GM23248 (cell line): ENCODE results near the gene FKBP1A. TPM values are rescaled to one million over a fixed set of nuclear protein-coding genes. Genes with fewer than 3 reads are reported as not detected.

Experiments used
- DNase-seq: peaks from one replicate; pipeline ENCODE4 v3.0.0-alpha.2; 2015
- H2AFZ ChIP-seq: fragments of 200-600 bp; sonication (generic); 2 replicates; pipeline ENCODE4 v1.6.1; 2016; ENCODE audit warnings: antibody characterized with exemption
- H3F3A ChIP-seq: fragments of 200-600 bp; sonication (generic); 2 replicates; pipeline ENCODE4 v1.6.1; 2016; ENCODE audit warnings: mild to moderate bottlenecking, antibody characterized with exemption, mixed run types; ENCODE audit not compliant: insufficient read depth
- H3K27ac ChIP-seq: fragments of 200-600 bp; sonication (generic); 2 replicates; pipeline ENCODE4 v1.5.1; 2016; ENCODE audit warnings: mild to moderate bottlenecking
- H3K27me3 ChIP-seq: fragments of 200-600 bp; sonication (generic); replicated peaks from 2 replicates; pipeline ENCODE4 v1.6.1; 2016; ENCODE audit warnings: mild to moderate bottlenecking; ENCODE audit not compliant: insufficient read depth
- H3K36me3 ChIP-seq: fragments of 200-600 bp; sonication (generic); 2 replicates; pipeline ENCODE4 v1.6.1; 2016; ENCODE audit warnings: low read depth, mild to moderate bottlenecking
- H3K4me1 ChIP-seq: fragments of 200-600 bp; sonication (generic); 2 replicates; pipeline ENCODE4 v1.6.1; 2016; ENCODE audit warnings: mild to moderate bottlenecking; ENCODE audit not compliant: insufficient read depth
- H3K4me2 ChIP-seq: fragments of 200-600 bp; sonication (generic); one replicate; pipeline ENCODE4 v1.6.1; 2016; ENCODE audit warnings: mild to moderate bottlenecking; ENCODE audit not compliant: unreplicated experiment
- H3K4me3 ChIP-seq: fragments of 200-600 bp; sonication (generic); 2 replicates; pipeline ENCODE4 v1.5.1; 2016; ENCODE audit warnings: mild to moderate bottlenecking
- H3K79me2 ChIP-seq: fragments of 200-600 bp; sonication (generic); 2 replicates; pipeline ENCODE4 v1.6.1; 2016; ENCODE audit warnings: mild to moderate bottlenecking; ENCODE audit not compliant: insufficient read depth
- H3K9ac ChIP-seq: fragments of 200-600 bp; sonication (generic); 2 replicates; pipeline ENCODE4 v1.6.1; 2016; ENCODE audit warnings: mild to moderate bottlenecking
- H3K9me2 ChIP-seq: fragments of 200-600 bp; sonication (generic); 2 replicates; pipeline ENCODE4 v1.6.1; 2016; ENCODE audit warnings: mixed run types, mild to moderate bottlenecking, moderate library complexity; ENCODE audit not compliant: insufficient read depth
- H3K9me3 ChIP-seq: fragments of 200-600 bp; sonication (generic); one replicate; pipeline ENCODE4 v1.6.1; 2017; ENCODE audit warnings: low read depth
- H4K20me1 ChIP-seq: fragments of 200-600 bp; sonication (generic); 2 replicates; pipeline ENCODE4 v1.6.0; 2016; ENCODE audit not compliant: insufficient read depth
- EZH2 ChIP-seq: fragments of 200-600 bp; sonication (generic); IDR thresholded peaks from 2 replicates; pipeline ENCODE4 v1.6.1; 2018; ENCODE audit warnings: antibody characterized with exemption, mild to moderate bottlenecking; ENCODE audit not compliant: insufficient read depth, poor library complexity, severe bottlenecking
- EZH2phosphoT487 ChIP-seq: fragments of 200-600 bp; sonication (generic); IDR thresholded peaks from 2 replicates; pipeline ENCODE4 v1.6.1; 2018; ENCODE audit warnings: antibody characterized with exemption, moderate library complexity, mild to moderate bottlenecking, low read depth; ENCODE audit not compliant: insufficient read depth
- WGBS, 2 experiments: methylation state at CpG; one replicate each; pipeline ENCODE4 v1.1.6; 2015 to 2017; ENCODE audit warnings: low lambda C conversion rate in 2 of 2, low coverage in 1 of 2; ENCODE audit errors: missing lambda C conversion rate in 2 of 2; 5-methylcytosine and 5-hydroxymethylcytosine counted together
- in situ Hi-C: fragments of 300-500 bp; cut with MboI; formaldehyde crosslinking; loops from 2 replicates; pipeline ENCODE4 v1.15.0; 2020
- polyA plus RNA-seq: library from polyadenylated mRNA; unstranded; fragments of >200 nt; fragmentation: Nextera tagmentation; extraction: Ambion mirVana; gene quantifications from 2 replicates; pipeline ENCODE4 v1.2.1, GENCODE V29; 2016
- total RNA-seq: library from RNA; depleted of rRNA; stranded (reverse); fragments of >200 nt; shearing (Covaris generic); gene quantifications from 2 replicates; pipeline ENCODE4 v1.2.3, GENCODE V29; 2014; rRNA removed

Gene FKBP1A
- total RNA-seq, result 150 and 162 TPM in 2 replicates
- polyA plus RNA-seq, result 844 and 887 TPM in 2 replicates

DNA sequence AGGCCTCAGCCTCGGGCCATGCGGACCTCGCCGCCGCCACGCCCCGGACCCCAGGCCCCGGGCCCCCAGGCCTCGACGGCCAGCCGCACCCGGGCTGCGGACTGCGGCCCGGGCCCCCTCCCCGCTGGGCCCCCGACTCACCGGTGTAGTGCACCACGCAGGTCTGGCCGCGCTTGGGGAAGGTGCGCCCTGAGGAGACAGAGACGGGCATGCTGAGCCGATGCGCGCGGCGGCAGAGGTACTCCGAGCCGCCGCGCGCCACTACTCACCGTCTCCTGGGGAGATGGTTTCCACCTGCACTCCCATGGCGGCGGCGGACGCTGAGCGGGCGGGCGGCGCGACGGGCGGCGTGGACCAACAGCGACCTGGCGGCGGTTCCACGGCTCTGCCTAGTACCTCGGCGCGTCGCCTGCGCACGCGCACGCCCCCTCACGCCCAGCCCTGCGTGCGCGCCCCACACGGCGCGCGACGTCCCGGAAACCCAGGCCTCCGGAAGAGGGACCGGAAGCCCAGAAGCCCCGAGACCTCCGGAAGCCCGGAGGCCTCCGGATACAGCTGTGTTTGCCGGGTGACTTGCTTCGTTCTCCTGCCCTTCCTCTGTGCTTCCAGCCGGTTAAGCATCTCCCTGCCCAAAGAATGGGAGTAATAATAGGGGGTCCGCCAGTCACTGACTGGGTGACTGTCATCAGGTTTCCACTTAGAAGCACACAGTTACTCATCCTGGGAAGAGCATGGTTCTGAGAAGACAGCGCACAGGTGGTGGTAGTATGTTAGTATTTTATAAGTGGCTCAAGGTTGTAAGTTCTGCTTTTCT, at the start of gene FKBP1A:
Gene FKBP1A, minus strand, starts transcription at position 362 of the 814 bp plus-strand sequence. Its CDS starts 56 bp downstream, at position 306.
- 1% methylated on average over 35 to 55 of the region's 79 CpGs for WGBS, 2 experiments
- Histone ChIP-seq H3F3A (0 out of 2 replicates have a peak, but pooled peaks cover 4% of the 10 kb centered on the region), H3K9me2 (no peaks in the 10 kb centered on the region), H3K4me1 (peaks cover 29% of the 10 kb centered on the region), H3K27me3 (no peaks in the 10 kb centered on the region), H3K4me2 (peak within 1 kb of the TSS; percentile 97), H3K36me3 (no peaks in the 10 kb centered on the region), H3K27ac (peak within 1 kb of the TSS; percentile 64), H3K4me3 (peak within 1 kb of the TSS; percentile 91), H3K9me3 (no peaks in the 10 kb centered on the region), H2AFZ (peak within 1 kb of the TSS; percentile 99), H3K79me2 (peaks cover 55% of the 10 kb centered on the region), H3K9ac (peak within 1 kb of the TSS; percentile 85), H4K20me1 (peaks cover 3% of the 10 kb centered on the region; the same call in 1 of the 2 replicates)
- DNase-seq, result peak; percentile 96
- in situ Hi-C loops, result no loop called here
- no peak for TF ChIP-seq EZH2phosphoT487
- no peak for TF ChIP-seq EZH2

DNA sequence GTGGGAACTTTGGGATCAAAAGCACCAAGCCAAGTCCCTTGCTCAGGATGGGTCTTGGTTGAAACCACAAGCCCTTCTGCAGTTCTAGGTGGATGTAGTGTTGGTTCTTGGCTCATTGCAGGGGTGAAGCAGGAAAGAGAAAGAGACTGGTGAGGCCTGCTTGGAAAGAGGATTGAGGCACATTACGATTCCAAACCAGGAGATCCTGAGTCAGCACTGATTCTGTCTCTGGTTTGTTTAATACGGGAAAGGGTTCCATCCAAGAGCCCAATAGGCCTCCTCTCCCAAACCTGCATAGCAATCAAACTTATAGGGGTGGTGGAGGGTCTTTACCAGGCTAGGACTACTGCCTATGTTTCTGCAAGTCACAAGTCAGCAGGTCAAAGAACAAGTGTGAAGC, 49.5 kb upstream of the FKBP1A start:
- in situ Hi-C loops, result no loop called here

GRCh38 chr20:1441133-1441532, 48.3 kb upstream of the FKBP1A start:
- no peak for DNase-seq
- Histone ChIP-seq H3K27me3 (no peaks in the 10 kb centered on the region), H3K9me2 (no peaks in the 10 kb centered on the region), H3K79me2 (no peaks in the 10 kb centered on the region), H3K4me1 (no peaks in the 10 kb centered on the region), H3F3A (peaks cover 3% of the 10 kb centered on the region), H3K27ac (no peak overlapping the region), H2AFZ (no peak overlapping the region), H3K36me3 (peaks cover 28% of the 10 kb centered on the region), H3K9ac (no peak overlapping the region), H4K20me1 (no peaks in the 10 kb centered on the region), H3K4me2 (no peak overlapping the region), H3K9me3 (no peaks in the 10 kb centered on the region), H3K4me3 (no peak overlapping the region)
- in situ Hi-C loops, result no loop called here
- 94 to 95% methylated on average over 3 of the region's 3 CpGs for WGBS, 2 experiments
- TF ChIP-seq EZH2phosphoT487, result no peak
- TF ChIP-seq EZH2, result no peak

More for the DNA sequence above, 49.5 kb upstream of the FKBP1A start:
- DNase-seq, result no peak
- no peaks in the 10 kb centered on the region for H3K9me2 ChIP-seq
- no peaks in the 10 kb centered on the region for H3K27me3 ChIP-seq
- H3K36me3 ChIP-seq, result peaks cover 30% of the 10 kb centered on the region
- no peak overlapping the region for H3K27ac ChIP-seq
- no peak overlapping the region for H3K9ac ChIP-seq
- H3F3A ChIP-seq, result peaks cover 3% of the 10 kb centered on the region; the same call in 1 of the 2 replicates
- H3K4me2 ChIP-seq, result no peak overlapping the region
- TF ChIP-seq EZH2, result no peak
- no peak for TF ChIP-seq EZH2phosphoT487
- no peaks in the 10 kb centered on the region for H3K79me2 ChIP-seq
- no peaks in the 10 kb centered on the region for H3K9me3 ChIP-seq
- H2AFZ ChIP-seq, result no peak overlapping the region
- no peak overlapping the region for H3K4me3 ChIP-seq
- H4K20me1 ChIP-seq, result no peaks in the 10 kb centered on the region
- H3K4me1 ChIP-seq, result no peaks in the 10 kb centered on the region
- 96 to 100% methylated on average over 2 of the region's 2 CpGs for WGBS, 2 experiments

DNA sequence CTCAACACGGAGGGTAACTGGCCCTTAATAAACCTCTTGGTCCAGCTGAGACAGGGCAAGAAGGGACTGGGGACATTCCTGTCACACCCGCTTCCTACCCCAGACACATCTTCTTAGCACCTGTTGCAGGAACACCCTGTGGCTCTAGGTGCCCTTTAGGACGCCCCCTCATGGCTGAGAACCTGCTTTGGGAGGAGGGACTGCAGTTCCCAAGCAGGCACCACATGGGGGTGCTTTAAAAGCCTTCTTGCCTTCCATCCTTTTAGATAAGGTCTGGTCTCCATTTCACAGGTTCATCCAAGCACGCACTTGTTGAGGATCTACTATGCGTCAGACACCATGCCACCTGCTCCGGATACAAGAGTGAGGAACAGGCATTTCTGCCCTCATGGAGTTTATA, 47.2 kb upstream of the FKBP1A start:
- no peak overlapping the region for H3K4me3 ChIP-seq
- in situ Hi-C loops, result no loop called here
- no peaks in the 10 kb centered on the region for H3K27me3 ChIP-seq
- TF ChIP-seq EZH2phosphoT487 (no peak), EZH2 (no peak)
- H3K4me2 ChIP-seq, result no peak overlapping the region
- peak; percentile 51 for DNase-seq
- H3K9ac ChIP-seq, result no peak overlapping the region
- H3K27ac ChIP-seq, result no peak overlapping the region
- no peaks in the 10 kb centered on the region for H3K79me2 ChIP-seq
- no peaks in the 10 kb centered on the region for H3K9me3 ChIP-seq
- WGBS, 2 experiments, result 73 to 78% methylated on average over 6 of the region's 6 CpGs
- H3K36me3 ChIP-seq, result peaks cover 19% of the 10 kb centered on the region
- no peaks in the 10 kb centered on the region for H4K20me1 ChIP-seq
- no peak overlapping the region for H2AFZ ChIP-seq
- no peaks in the 10 kb centered on the region for H3K9me2 ChIP-seq
- H3K4me1 ChIP-seq, result peaks cover 3% of the 10 kb centered on the region; the same call in 1 of the 2 replicates
- H3F3A ChIP-seq, result peaks cover 3% of the 10 kb centered on the region
